Measurements from ENCODE around the gene UAP1L1. TPM values are rescaled to one million over a fixed set of nuclear protein-coding genes. Genes with fewer than 3 reads are reported as not detected.
"Not testable (repeated sequence)": the region's sequence is repeated elsewhere in the genome, so short reads cannot be mapped to it uniquely, and the experiment has no call there.

UAP1L1 gene
- total RNA-seq, 2 experiments from 2014 or later = 27.2 to 29.6 TPM

DNA sequence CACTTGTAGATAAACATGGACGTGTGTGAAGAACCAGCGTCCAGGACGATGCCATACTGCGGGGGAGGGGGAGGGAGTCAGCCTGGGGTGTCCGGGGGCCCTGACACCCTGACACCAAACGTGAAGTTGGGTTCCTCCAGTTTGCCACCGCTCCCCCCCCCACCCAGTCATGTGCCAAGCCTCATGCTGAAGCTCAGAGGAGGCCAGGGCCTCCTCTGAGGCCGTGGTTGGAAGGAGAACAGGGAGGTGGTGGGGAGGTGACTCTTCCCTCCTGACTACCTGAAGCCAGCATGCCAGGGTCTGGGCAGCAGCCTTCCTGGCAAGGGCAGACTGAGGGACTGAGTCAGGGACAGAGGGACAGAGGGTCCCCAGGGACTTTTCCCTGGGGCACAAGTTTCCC, 25.0 kb upstream of the UAP1L1 start:
- ChIA-PET CTCF (interaction anchor here (0.6 to 2.7 kb wide), 6 partner anchors 15 to 315 kb away, joined by 3 to 17 read pairs (median 6); no protein-coding TSS in a partner anchor), POLR2A (interaction anchor here (0.5 to 0.6 kb wide), 2 partner anchors 18 to 49 kb away, joined by 4 read pairs; no protein-coding TSS in a partner anchor)

DNA sequence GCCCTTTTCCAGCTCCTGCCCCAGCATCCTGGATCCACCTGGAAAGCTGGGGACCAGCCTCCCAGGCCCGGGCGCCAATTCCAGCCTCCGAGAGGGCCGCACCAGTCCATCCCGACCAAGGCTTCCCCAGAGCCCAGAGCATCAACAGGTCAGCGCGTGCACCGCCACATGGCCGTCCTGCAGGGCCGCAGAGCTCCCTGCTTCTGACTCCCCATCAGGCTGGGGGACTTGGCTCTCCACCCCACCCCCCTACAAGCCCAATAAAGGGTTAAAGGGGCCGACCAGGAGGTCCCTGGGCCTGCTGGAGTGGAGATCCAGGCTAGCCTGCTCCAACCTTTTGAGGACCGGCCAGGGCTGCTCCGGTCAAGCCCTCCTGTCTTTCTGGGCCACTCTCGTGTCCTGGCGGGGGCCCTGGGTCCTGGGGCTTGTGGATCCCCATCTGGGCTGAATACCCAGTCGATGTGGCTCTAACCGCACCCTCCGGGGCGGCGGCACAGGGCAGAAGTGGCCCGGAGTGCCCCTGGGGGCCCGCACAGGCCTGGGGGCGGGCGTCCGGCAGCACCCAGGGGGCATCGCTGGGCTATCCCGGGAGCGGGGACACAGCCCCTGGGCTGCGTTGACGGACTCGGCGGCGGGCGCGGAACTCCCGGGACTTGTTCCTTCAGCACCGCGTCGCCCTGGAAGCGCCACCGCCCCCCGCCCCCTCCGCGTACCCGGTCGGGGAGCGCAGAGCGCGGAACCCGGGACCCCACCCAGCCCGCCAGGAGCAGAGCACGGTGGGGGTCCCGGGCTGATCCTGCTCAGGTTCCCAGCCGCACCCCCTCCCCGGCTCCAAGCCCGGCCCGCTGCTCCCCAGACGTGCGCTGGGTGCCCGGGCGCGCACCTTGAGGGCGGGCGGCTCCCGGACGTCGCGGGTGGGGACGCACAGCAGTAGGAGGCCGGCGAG, 24.0 kb upstream of the UAP1L1 start:
- ChIA-PET POLR2A (interaction anchor here (0.6 kb wide), 1 partner anchor 48 kb away, joined by 4 read pairs; no protein-coding TSS in a partner anchor), CTCF (interaction anchor here (0.6 to 2.7 kb wide), 6 partner anchors 14 to 312 kb away, joined by 3 to 17 read pairs (median 6); no protein-coding TSS in a partner anchor)

DNA sequence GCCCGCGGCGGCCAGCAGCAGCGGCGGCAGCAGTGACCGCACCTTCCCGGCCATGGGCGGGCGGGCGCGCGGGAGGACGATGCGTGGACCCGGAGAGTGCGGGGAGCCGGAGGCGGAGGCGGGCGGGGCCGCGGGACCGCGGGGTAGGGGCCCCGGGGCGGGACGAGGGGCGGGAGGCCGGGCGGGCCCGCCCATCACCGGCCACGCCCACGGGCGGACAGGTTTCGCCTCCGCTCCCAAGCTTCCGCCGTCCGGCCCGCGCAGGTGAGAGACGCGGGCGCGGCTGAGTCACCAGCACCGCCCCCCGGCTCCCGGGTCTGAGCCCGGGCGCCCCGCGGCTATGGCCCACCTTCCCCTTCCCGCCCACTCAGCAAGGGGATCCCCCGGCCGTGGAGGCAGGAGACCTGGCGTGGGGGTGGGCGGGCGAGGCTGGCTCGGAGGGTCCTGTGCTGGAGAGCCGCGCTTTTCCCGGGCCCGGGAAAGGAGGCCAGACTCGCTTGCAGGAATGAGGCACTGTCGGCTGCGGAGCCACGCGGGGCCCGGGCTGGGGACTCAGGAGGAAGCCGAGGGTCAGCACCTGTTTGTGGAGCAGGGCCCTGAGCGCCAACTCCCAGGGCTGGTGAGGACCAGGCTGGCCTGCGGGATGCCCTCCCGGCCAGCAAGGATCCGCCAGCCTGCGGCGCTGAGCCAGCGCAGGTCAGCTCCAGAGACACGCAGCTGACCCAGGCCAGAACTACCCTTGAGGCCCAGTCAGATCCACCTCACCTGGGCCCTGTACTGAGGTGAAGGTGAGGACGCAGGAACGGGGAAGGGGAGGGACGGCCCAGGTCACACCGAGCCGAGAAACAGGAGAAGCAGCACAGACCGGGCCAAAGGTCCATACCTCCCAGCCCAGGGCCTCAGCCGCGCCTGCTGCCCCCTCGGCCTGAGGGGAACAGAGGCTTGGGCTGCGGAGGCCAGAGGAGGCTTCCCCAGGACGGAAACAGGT, 23.1 kb upstream of the UAP1L1 start, which contains the start of gene ENTPD2:
ENTPD2 (minus strand) TSS at position 118 of the 988 bp plus-strand sequence; CDS start at position 54, 64 bp downstream.
- POLR2A ChIA-PET = no interaction called here
- CTCF ChIA-PET = interaction anchor here (1.6 to 3.2 kb wide), 4 partner anchors 10 to 20 kb away, joined by 5 to 13 read pairs (median 10); no protein-coding TSS in a partner anchor

DNA sequence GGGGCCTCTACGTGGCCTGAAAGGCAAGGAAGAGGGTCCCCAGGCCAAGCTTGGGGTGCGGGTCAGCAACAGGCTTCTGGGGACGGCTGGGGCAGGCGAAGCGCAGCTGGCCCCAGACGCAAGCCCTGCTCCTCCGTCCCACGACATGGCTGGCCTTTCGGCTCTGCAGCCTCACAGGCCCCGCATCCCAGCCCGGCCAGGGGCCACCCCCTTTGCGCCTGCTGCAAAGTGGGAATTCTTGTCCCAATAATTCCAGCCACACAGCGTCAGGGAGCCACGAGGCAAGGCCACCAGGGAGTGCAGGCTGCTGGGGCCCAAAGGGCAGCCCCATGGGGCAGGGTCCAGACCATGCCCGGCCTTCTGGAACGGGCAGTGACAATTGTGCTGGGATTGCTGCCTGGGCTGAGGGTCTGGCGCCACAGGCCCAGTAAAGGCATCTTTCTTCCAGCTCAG, 22.4 kb upstream of the UAP1L1 start:
- ChIA-PET CTCF (interaction anchor here (0.8 to 3.2 kb wide), 6 partner anchors 8 to 26 kb away, joined by 4 to 11 read pairs (median 6); partner anchors contain the start of gene SAPCD2), POLR2A (interaction anchor here (1.3 kb wide), 1 partner anchor 16 kb away, joined by 3 read pairs; no protein-coding TSS in a partner anchor)

DNA sequence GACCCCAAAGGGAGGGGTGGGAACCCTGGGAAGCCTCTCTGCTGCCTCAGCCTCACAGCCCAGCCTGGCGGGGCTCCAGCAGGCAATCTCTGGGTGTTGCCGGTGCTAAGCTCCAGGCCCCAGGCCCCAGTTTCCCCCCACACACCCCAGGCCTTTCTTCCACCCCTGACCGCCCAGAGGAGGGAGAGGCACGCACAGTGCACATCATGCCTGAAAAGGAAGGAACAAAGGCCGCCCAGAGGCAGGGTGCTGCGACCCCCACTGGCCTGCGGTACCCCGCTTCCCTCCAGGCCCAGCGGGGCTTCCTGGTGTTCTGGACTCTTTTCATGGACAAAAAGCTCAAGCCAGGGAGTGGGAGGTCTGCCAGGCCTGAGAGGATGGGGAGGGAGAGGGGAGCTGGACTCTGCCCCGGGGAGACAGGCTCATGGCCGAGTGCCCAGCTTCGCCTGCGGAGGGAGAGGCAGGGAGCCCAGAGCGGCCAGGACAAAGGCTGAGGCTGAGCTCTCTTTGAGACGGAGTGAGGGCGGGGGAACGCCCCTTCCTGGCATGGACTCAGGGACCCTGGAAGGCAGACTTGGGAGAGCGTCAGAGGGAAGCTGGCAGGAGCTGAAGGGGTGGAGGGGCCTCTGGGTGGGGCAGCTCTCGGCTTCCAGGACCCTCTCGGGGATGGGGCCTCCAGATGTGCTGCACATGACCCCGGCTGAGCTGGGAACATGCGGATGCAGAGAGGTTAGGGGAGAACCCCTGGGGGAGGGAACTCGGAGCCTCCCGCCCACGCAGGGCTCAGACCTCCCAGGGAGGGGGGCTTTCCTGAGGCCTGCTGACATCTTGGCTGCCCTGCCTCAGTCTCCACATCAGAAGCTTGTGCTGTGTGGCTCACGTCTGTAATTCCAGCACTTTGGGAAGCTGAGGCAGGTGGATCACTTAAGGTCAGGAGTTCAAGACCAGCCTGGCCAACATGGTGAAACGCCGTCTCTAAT, 21.6 kb upstream of the UAP1L1 start:
- POLR2A ChIA-PET = interaction anchor here (1.3 kb wide), 1 partner anchor 16 kb away, joined by 3 read pairs; no protein-coding TSS in a partner anchor
- CTCF ChIA-PET = interaction anchor here (0.8 to 3.2 kb wide), 6 partner anchors 9 to 27 kb away, joined by 4 to 11 read pairs (median 6); partner anchors contain the start of gene SAPCD2

DNA sequence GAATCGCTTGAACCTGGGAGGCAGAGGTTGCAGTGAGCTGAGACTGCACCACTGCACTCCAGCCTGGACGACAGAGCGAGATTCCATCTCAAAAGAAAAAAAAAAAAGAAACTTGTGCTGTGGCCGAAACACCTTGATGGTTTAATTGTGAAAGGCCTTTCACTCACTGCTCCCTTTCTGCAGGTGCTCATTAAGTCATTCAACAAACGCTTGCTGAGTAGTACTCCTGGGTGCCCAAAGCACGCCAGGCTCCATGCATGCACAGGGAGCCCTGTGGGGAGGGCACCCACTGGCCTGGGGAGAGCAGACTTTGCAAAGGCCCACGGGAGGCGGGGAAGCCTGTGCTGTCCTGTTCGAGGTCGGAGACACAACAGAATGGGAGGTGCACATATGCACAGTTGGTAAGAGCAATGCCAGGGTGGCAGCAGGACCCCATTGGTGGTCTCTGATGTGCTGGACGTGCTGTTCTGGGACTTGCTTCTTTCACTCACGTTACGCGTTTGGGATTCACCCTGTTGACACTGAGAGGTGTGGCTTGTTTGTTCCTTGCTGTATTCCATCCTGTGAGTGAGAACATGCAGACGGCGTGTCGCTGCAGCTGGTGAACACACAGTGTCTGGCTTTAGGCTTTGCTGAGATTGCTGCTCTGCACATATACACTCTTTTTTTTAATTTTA, 20.4 kb upstream of the UAP1L1 start:
- ChIA-PET CTCF (interaction anchor here (1.8 to 3.2 kb wide), 3 partner anchors 7 to 28 kb away, joined by 8 to 11 read pairs (median 8); partner anchors contain the start of gene ABCA2), POLR2A (no interaction called here)

DNA sequence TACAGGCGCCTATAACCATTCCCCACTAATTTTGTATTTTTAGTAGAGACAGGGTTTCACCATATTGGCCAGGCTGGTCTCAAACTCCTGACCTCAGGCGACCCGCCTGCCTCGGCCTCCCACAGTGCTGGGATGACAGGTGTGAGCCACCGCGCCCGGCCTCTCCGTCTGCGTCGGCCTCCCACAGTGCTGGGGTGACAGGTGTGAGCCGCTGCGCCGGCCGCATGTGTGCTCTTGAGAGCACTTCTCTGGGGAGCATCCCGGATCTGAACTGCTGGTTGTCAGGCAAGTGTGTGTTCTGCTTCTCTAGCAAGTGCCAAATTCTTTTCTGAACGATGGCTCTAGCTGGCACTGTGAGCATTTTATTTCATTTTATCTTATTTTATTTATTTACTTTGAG, 19.8 kb upstream of the UAP1L1 start:
- CTCF ChIA-PET = interaction anchor here (1.8 to 3.2 kb wide), 2 partner anchors 10 to 28 kb away, joined by 8 to 11 read pairs; partner anchors contain the start of gene ABCA2
- POLR2A ChIA-PET = no interaction called here

DNA sequence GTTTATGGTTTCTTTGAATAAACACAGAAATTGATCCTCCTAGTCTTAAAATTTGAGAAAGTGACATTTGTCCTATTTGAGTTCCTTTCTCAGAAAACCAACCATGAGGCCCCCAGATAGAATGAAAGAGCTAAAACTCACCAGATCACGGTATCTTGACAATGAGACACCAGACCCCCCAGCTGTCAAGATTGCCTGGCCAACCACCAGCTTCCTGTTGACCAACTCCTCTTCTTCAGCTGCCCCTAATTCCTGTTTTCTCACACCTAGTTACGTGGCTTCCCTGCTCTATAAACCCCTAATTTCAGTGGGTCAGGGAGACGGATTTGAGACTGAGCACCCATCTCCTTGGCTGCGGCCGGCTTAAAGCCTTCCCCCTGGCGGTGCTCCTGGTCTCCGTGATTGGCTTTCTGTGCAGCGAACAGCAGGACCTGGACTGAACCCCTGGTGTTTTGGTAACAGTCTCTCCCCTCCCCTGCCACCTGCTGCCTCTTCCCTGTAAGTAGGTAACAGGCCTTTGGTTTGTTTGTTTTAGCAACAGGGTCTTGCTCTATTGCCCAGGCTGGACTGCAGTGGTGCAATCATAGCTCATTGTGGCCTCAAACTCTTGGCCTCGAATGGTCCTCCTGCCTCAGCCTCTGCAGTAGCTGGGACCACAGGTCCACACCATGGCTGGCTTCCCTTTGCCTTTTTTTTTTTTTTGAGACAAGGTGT, 18.6 kb upstream of the UAP1L1 start:
- ChIA-PET CTCF (interaction anchor here (0.7 to 2.8 kb wide), 4 partner anchors 9 to 29 kb away, joined by 3 to 15 read pairs (median 6); partner anchors contain the start of genes ABCA2 and NPDC1), POLR2A (no interaction called here)

DNA sequence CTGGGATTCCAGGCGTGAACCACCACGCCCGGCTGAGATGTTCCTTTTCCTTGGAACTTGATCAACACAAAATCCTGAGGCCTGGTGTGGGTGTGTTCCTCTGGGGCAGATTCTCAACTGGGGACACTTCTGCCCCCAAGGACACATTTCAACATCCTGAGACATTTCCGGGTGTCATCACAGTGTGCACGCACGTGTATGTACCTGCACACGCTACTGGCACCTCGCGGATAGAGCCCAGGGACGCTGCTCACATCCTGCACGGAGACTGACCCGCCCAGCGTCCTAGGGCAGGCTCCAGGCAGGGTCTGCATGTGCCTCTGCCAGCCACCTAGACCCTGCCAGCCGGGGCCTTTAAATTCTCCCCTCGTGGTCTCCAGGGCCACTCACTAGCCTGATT, 14.9 kb upstream of the UAP1L1 start:
- ChIA-PET POLR2A (no interaction called here), CTCF (interaction anchor here (2.1 kb wide), 1 partner anchor 33 kb away, joined by 11 read pairs; the partner anchor contains the start of gene ABCA2)

DNA sequence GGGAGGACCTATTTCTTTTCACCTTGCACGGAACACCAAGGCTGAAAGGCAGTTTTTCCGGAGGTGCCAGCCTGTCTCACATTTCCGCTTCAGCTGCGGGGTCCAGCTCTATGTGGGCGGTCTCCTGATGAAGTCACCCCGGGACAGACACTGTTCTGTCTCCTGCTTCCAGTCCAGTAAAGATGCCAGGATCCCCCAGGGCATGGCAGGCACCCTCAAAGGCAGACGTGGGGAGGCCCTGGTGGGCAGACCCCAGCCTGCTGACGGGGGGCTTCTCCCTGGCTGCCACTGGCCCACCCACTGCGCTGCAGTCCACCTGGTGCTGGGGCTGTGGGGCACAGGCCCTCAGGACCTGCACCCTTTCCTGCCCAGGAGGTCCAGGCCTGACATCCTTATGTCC, 14.5 kb upstream of the UAP1L1 start:
- POLR2A ChIA-PET = not testable (repeated sequence)
- CTCF ChIA-PET = interaction anchor here (1.9 to 9.6 kb wide), 4 partner anchors 15 to 34 kb away, joined by 5 to 120 read pairs (median 42); partner anchors contain the start of genes ABCA2, MAN1B1 and NPDC1

DNA sequence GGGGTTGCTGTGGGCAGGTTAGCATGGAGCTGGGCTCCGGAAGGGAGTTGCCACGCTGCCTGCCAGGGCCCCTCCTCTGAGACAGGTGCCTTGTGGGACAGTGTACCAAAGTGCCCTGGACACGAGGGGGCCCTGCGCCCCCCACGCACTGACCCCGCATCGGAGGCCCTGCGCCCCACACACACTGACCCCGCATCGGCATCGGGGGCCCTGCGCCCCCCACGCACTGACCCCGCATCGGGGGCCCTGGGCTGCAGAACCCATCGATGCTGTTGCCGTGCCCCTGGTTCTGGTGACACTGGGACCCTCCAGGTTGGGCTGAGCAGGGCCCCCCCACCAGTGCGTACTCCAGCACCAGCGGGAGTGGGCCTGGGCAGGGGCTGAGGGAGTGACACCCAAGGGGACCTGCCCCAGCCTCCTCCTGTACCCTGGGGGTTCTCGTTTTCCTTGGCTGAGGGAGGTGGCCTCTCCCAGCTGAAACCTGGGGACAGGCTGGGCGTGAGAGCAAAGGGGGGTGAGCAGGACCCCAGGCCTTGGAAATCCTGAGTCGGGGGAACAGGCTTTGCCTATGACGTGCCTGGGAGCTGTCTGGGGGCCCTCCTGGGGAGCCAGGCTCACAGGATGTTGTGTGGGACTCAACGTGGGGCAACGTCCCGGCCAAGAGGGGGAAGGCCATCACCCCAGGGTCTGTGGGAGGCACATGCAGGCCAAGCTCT, 13.8 kb upstream of the UAP1L1 start:
- ChIA-PET CTCF (interaction anchor here (0.6 to 9.6 kb wide), 16 partner anchors 8 to 297 kb away, joined by 3 to 120 read pairs (median 5); partner anchors contain the start of genes ABCA2, MAN1B1 and NPDC1), POLR2A (interaction anchor here (1.2 kb wide), 1 partner anchor 28 kb away, joined by 3 read pairs; no protein-coding TSS in a partner anchor)

DNA sequence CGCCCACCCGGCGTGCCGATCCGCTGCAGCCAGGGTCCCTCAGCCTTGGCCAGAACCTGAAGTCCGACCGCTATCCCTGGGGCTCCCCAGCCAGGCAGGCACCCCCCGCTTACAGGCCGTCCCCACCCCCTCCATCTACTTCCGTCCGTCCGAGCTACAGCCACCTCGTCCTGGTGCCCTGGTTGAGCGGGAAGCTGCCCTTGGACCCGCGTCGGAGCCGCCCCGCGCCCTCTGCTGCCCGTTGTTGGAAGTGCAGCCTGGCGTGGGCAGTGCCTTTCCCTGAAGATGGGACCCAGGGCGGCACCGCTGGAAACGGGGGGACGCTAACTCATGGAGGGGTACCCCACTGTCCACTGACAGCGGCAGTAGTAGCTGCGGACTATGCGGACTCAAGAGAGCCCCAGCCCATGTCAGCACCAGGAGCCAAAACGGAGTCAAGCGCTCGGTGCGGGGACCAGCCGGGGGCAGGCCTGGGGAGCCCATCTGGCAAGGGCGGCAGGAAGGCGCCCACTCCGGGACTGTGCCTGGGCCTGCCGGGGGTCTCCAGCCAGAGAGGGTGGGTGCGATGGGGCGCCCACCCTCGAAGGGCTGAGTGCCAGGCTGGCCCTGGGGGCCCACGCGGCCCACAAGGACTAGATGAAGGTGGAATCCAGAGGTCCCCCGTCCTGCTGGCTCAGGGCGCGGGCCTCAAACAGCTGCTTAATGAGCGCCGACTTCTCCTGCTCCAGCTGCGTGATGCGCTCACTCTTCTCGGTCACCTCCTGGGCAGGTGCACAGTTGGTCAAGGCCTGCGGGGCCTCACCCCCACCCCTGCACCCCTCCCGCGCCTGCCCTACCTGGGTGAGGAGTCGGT, 13.1 kb upstream of the UAP1L1 start:
- POLR2A ChIA-PET = interaction anchor here (1.2 kb wide), 1 partner anchor 29 kb away, joined by 3 read pairs; no protein-coding TSS in a partner anchor
- CTCF ChIA-PET = interaction anchor here (0.6 to 9.6 kb wide), 18 partner anchors 9 to 313 kb away, joined by 3 to 120 read pairs (median 5); partner anchors contain the start of genes ABCA2, MAN1B1, NPDC1 and UAP1L1

DNA sequence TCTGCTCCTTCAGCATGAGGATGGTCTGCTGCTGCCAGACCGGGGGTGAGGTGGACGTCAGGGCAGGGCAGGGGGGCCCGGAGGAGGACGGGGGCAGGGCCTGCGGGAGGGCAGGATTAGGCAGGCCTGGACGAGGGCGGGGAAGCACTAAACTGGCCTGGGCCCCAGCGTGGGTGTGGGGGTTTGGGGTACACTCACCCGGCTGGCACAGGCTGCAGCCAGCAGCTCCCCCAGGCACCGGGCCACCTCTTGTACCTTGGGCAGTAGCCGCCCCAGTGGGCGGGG, 12.5 kb upstream of the UAP1L1 start:
- POLR2A ChIA-PET = interaction anchor here (1.2 kb wide), 1 partner anchor 30 kb away, joined by 3 read pairs; no protein-coding TSS in a partner anchor
- CTCF ChIA-PET = interaction anchor here (1.2 to 9.6 kb wide), 7 partner anchors 8 to 299 kb away, joined by 3 to 120 read pairs (median 8); partner anchors contain the start of genes MAN1B1, NPDC1 and UAP1L1

DNA sequence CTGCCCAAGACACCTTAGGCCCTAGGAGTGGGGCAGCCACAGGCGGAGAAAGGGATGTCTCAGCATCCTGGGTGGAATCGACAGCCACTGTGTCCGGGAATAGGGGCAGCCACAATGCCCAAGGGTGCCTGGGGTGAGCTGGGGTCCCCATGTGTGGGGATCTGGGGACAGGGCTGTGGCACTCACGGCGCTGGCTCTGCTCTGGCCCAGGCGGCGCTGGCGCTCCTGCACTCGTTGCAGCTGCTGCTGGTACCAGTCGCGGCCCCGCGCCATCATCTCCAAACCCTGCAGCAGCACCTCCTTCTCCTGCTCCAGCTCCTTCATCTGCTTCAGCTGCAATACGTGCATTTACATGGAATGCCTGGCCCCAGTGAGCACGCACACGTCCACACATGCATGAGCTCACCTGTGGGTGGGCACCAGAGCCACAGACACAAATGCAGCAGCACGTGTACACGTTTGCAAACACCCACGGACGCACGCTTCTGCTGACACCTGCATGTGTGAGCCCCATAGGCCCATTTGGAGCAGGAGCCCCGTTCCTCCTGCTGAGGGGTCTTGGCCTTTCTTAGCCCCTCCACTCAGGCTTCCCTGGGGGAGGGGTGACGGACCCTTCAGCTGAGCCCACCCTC, 11.9 kb upstream of the UAP1L1 start:
- CTCF ChIA-PET = interaction anchor here (1.2 to 9.6 kb wide), 8 partner anchors 10 to 36 kb away, joined by 3 to 120 read pairs (median 17); partner anchors contain the start of genes ABCA2, FUT7, MAN1B1 and NPDC1
- POLR2A ChIA-PET = no interaction called here
